A172 (cell line): ENCODE measurements around the gene OLFML2B. TPM values are rescaled to one million over a fixed set of nuclear protein-coding genes. Genes with fewer than 3 reads are reported as not detected.
A peak's percentile ranks its signal among the peaks of the same experiment; 100 is the strongest.

Source experiments
- DNase-seq: peaks from one replicate; pipeline ENCODE4 v3.0.0-alpha.2; 2015; ENCODE audit warnings: low spot score
- total RNA-seq: library from RNA; depleted of rRNA; stranded (reverse); fragments of >200 nt; shearing (Covaris generic); gene quantifications from 2 replicates; pipeline ENCODE4 v1.2.3, GENCODE V29; 2014

OLFML2B gene
- total RNA-seq, 1 experiment from 2014 or later: 1.9 TPM

- DNase-seq: no peak
Observed at GRCh38 chr1:161978011-161978790, 45.5 kb downstream of the OLFML2B start.

DNA sequence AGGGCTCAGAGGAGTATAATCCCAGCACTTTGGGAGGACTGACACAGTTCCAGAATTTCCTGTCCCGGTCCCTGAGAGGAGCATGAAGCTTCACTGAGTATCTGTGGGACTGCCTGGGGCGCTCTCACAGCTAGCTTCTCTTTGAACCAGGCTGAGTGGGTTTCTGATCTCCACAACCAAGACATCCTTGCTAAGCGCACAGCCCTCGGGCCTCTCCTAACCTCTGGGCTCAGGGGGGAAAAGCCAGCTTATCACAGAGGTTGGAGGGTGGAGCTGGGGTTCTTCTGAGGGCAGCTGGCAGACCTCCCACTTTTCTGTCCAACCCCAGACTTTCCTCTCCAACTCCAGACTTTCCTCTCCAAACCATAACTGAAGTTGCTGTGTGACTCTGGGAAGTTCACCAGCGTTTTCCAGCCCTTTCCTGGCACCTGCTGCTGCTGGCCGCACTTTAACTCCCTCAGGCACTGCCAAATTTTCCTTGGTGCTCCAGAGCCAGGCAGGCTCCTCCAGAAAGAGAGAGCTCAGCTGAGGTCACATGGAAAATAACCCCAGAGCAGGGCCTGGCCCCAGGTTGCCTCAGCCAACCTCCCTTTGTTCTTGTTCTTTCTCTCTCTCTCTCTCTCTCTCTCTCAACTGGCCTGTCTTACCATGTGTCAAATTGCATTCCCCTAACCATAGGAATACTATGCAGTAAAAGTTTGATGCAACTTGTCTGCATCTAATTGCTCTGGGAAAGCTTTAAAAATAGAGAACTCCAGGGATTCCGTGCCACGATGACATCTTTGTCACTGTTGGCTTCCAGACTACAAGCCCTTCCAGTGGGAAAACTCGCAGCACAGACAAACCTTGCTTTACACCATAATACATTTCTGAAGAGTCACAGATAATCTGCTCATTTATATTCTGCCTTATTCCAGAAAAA, 49.5 kb downstream of the OLFML2B start:
- no peak for DNase-seq

DNA sequence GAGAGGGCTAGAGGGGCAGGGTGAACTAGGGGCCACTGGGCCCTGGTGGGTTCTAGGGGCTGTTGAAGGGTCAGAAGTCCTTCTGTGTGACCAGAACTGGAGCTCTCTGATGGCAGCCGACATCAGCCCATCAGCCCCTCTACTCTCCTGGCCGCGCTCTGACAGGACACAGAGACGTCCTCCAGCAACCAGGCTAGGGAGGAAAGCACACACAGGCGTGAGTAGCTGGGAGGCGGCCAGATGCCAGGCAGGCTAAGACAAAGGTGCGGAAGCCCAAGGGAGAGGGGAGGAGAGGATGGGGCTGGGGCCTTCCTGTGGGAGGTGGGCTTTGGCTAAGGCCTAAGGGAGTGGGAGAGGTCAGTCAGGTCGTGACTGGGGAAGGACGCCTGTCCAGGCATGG, 50.8 kb downstream of the OLFML2B start:
- no peak for DNase-seq

- no peak for DNase-seq
Observed at GRCh38 chr1:161970633-161971032, 53.0 kb downstream of the OLFML2B start.

DNA sequence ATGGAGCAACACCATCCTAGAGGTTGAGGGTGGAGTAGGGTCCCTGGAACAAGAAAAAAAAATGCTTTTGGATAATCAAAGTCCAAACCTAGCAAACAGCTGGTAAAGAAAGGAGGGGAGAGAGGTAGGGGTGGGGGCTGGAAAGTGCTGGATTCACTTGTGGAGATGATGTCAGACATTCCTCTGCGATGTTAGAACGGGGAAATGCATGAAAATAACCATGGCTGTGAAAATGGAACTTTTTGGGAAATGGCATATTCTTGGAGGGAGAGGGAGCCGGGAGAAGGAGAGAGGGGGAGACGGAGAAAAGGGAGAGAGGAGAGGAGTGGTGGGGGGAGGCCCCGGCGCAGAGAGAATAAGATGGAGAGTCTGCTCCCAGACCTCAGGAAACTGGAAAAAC, 53.6 kb downstream of the OLFML2B start:
- DNase-seq: no peak

DNA sequence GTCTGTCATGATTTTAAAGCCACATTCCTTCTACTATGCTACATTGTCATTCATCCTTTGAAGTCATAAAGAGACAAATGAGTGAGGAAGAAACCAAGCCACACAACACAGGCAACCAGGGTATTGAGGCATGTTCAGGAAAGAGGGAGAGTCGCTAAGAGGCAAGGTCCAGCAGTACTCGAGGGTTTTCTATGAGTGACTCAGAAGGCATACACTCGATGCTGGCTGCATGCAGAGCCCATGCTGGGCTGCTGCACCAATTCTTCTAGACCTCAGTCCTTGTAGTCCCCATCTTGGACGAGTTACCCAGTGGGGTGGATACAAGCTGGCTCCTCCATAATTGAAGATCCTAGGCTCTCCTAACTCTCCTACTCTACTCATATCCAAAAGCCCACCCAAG, 57.6 kb downstream of the OLFML2B start:
- no peak for DNase-seq

DNA sequence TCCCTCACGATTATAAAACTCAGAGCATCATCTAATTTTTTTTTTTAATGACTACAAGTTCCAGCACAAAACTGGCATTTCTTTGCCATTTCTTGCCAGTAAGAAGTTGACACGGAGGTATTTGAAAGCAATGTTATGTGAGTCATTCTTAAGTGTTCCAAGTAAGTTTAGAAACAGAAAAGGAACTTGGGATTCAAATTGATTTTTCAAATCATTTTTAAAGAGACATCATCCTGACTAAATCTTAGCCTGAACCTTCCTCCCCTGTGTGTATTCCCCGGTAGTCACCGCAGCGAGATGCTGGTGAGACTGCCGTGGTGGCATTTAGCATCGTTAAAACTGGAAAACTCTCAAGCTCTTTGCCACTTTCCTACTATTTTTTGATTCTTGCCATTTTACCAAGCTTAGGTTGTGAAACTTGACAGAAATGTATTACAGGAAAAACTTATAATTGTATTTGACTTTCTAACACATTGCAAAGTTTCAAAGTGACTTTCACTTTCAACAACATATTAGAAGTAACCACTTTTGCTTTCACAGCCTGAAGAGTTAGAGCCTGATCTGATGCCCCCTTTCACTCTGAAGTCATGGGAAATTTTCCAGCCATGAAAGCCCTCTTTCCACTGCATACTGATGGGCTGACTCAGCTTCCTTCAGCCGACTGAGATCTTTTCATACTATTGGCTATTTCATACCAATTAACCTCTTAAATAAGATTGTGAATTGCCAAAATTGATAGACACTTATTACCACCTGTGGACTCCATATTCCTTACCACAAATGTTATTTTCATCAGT, 61.4 kb downstream of the OLFML2B start:
- peak; percentile 91 for DNase-seq

DNA sequence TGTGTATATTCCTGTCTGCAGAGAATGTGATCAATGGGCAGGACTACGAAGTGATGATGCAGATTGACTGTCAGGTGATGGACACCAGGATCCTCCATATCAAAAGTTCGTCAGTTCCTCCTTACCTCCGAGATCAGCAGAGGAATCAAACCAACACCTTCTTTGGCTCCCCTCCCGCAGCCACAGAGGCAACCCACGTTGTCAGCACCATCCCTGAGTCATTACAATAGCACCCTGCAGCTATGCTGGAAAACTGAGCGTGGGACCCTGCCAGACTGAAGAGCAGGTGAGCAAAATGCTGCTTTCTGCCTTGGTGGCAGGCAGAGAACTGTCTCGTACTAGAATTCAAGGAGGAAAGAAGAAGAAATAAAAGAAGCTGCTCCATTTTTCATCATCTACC, 65.2 kb downstream of the OLFML2B start:
- DNase-seq: peak; percentile 76

DNA sequence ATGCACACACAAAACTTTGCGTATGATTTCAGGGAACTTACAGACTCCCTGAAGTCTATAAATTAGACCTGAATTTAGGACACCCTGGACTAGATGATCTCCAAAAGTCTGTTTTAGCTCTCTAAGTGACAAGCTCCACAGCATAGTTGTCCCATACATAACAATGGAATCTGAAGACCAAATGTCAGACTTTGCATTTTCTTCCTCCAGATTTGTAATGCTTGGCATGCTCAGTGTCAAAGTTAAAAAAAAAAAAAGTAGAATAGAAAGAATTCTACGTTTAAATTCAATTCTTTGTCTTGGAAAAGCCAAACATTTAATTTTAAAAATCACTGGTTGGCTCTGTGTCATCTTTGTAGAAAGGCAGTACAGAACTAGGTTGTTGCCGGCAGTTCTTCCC, 66.7 kb downstream of the OLFML2B start:
- DNase-seq: no peak

DNA sequence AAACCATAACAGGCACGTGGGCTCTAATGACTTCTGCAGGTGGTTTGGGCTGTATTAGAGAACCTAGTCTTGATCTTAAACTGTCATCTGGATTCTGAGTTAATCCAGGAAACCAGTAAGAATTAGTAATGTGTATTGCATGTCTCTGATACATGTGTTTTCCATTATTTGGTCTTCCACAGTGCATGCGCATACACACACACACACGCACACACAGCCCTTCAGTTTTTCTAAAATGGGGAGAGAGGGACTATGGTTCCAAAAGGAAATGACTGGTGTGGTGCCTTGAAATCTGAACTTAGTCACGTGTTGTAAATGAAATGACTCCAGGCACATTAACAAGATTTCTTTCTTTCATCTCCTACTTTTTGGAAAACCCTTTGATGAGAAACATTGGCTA, 67.6 kb downstream of the OLFML2B start:
- DNase-seq: no peak

- DNase-seq: no peak
Observed at GRCh38 chr1:161955606-161956005, 68.1 kb downstream of the OLFML2B start.

DNA sequence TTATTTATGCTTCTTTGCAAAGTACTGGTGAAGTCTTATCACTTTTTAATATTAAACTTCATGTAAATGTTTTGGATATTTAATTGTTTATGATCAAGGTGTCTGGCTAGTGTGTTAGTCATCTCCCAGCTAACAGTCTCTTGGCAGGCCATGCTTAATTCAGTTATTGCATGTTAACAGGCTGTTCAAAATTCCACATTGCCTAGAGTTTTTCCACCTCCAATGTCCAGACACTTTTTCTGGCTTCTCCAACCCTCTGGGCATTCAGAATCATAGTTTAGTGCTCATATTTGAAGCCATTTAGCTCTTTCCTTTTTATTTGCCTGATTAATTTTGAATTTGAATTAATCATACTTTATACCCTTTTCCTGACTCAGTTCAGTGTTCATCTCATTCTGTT, 69.2 kb downstream of the OLFML2B start:
- DNase-seq: no peak

GRCh38 chr1:161954050-161954449, 69.6 kb downstream of the OLFML2B start:
- no peak for DNase-seq

- no peak for DNase-seq
Observed at GRCh38 chr1:161953256-161953920, 70.3 kb downstream of the OLFML2B start.

DNA sequence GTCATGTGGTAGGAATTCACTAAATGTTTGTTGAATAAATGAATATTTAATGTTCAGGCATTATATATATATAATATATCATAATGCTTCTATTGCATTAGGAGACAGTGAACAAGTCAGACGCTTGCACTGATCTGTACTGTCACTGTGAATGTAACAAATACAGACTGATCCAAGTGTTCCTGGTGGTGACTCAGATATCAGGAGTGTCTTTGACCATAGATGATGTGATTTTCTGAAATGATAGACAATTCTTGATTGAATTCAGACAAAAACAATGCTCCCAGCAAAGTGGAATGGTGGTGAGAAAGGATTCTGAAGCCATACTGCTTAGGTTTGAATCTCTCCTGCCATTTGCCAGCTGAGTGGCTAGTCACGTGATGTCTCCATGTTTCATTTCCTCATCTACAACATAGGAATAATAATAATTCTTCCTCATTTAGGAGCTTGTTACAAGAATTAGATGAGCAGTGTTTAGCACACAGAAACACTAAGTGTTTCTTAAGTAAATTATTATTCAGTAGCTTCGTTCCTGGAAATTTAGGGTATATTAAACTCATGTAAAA, 71.0 kb downstream of the OLFML2B start:
- no peak for DNase-seq

DNA sequence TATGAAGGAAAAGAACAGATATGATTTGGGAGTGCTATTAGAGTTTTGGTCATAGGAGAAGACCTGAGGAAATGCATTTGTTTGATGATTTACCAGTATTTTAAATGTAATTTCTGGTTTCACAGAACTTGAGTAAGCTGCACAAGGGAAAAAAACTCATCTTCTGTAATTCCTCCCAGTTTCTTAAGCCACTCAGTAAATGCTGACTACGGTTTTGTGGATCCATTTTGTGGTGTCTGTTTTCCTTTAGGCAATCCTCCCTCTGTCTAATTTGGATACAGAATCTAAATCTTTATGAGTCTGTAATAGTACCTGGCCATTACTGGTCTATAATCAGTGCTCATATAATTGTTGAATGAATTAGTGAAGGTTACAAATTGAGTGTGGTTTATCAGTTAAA, 72.0 kb downstream of the OLFML2B start:
- DNase-seq: no peak

- DNase-seq: no peak
Observed at GRCh38 chr1:161950377-161950776, 73.3 kb downstream of the OLFML2B start.

DNA sequence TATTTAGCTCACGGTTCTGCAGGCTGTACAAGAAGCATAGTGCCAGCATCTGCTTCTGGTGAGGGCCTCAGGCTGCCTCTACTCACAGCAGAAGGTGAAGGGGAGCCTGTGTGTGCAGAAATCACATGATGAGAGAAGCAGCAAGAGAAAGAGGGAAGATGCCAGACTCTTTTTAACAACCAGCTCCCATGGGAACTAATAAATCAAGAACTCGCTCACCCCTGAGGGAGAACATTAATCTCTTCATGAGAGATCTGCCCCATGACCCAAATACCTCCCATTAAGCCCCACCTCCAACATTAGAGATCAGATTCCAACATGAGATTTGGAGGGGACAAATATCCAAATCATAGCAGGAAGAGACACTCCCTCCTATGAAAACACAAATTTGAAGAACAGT, 74.1 kb downstream of the OLFML2B start:
- DNase-seq: no peak

GRCh38 chr1:161948435-161948834, 75.2 kb downstream of the OLFML2B start:
- no peak for DNase-seq

DNA sequence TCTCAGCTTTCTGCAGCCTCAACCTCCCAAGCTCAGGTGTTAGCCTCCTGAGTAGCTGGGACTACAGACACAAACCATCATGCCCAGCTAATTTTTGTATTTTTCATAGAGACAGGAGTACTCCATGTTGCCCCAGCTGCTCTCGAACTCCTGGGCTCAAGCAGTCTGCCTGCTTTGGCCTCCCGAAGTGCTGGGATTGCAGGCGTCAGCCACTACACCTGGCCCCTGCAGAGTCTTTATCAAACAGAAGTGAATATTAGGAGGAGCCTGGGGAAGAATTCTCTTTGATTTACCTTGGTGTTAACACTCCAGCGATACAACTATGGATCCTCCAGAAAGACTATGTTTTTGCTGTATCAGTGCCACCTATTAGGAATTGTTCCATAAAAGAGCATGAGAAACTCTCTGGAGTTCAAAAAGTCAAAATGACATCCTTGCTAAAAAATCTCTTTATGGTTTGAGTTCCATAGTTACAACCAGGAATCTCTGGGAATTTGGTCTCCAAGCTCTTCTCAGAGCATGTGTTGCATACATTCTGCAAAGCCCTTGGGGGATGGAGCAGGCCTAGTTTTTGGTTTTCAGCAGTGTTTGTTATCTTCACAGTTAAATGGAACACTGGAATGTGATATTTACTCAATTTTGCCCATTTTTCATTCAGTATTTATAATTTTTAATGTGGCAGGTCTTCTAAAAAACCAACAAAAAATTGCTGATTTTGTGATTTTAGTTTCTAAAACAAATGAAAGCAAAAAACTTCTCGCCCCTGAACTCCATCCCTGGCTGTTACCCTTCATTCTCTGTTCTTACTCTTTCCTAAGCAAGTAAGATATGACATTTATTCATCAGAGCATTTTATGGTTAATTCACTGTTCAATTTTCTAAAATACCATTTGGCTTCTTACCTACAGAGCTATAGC, 77.3 kb downstream of the OLFML2B start:
- DNase-seq: no peak
